ENCODE measurements around the gene FAM83E.
"Not testable (repeated sequence)": the region's sequence is repeated elsewhere in the genome, so short reads cannot be mapped to it uniquely, and the experiment has no call there.

FAM83E gene

DNA sequence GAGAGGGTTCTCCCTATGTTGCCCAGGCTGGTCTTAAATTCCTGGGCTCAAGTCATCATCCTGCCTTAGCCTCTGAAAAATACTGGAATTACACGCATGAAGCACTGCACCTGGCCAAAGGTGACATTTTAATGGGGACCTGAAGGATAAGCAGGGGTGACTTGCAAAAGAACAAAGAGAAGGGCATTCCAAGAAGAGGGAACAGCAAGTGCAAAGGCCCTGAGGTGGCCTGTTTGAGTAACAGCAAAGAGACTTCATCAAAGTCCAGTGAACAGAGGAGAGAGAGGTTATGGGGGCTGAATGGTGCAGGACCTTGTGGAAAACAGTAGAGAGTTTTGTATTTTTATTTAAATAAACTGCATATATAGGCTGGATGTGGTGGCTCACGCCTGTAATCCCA is 27.0 kb upstream of the FAM83E start:
- no peak for DNase-seq (ENCODE audit: low read depth in 1 of 2, low spot score in 1 of 2)

GRCh38 chr19:48639483-48640375 is 24.9 kb upstream of the FAM83E start:
- no peak for DNase-seq (ENCODE audit: low read depth in 1 of 2, low spot score in 1 of 2)

GRCh38 chr19:48638831-48639381 is 24.0 kb upstream of the FAM83E start:
- no peak for DNase-seq (ENCODE audit: low read depth in 1 of 2, low spot score in 1 of 2)

DNA sequence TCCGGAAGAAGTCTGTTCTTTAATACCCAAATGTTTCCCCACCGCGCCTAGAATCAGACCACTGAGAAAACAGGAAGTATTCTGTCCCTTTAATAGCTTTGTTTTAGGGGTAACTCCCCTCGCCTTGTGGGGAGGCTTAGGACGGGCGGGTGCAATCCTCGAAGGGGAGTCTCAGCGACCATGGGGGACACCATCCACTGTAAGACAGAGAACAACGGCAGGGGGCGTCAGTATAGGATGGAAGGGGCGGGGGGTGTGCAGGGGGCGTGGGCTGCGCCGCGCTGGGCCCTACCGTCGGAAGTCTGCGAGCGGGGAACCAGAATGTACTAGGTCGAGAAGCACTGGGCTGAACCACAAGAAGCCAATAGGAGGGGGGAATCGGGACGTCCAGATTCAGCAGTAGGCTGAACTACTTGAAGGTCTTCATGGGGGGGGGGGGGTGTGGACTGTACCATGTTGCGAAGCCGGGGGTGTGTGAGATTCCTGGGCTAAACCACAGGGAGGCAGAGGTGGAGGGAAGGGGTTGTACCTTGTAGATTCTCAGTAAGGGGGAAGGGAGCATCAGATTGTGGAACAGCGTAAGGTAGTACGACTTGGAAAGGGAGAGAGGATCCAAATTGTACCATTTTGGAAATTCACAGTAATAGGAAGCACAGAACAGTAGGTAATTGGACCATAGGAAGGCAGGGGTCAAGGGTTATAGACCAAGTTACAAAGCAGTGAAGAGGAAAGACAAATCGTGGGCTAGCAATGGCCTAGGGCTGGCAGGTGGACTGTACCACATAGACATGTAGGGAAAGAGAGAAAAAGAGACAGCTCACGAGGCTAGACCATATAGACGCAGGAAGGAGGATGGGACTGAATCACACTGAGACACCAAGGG is 23.3 kb upstream of the FAM83E start:
- DNase-seq (ENCODE audit: low read depth in 1 of 2, low spot score in 1 of 2), result peak; percentile 59 to 71

GRCh38 chr19:48637449-48637947 is 22.6 kb upstream of the FAM83E start:
- DNase-seq (ENCODE audit: low read depth in 1 of 2, low spot score in 1 of 2), result peak; percentile 99

- DNase-seq (ENCODE audit: low read depth in 1 of 2, low spot score in 1 of 2), result no peak
Observed at GRCh38 chr19:48636859-48637448, 22.1 kb upstream of the FAM83E start, which contains the start of gene DBP. TSS of gene DBP (minus strand) at chr19:48637379. CDS start at chr19:48636994, 385 bp downstream.

GRCh38 chr19:48635966-48636858 is 21.3 kb upstream of the FAM83E start:
- DNase-seq (ENCODE audit: low read depth in 1 of 2, low spot score in 1 of 2), result no peak

DNA sequence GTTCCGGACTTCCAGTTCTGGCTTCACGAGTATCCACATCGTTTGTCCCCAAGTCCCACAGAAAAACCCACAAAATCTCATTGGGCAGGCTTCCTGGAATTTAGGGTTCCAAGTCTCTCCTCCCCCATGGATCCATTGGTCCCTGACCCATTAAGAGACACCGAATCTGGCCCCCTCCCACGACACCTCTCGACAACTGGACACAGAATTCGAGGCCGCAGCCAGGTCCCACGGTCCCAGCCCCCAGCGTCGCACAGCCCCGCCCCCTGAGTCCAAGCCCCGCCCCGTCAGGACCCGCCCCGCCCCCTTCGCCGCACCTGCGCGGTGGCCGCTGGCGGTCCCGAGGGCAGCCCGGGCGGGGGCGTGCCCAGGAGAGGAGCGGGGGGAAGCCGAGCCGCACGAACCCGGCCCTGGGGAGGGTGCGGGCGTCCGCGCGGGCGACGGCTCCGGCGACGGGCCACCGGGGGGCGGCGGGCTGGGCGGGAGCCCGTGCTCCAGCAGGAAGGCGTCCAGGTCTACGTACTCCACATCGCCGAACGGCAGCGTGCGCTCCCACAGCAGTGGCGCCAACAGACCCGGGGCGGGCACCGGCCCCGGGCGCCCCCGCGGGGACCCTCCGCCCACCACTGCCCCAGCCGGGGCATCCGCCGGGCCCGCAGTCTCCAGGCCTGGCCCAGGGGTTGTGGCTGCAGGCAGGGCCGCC is 20.5 kb upstream of the FAM83E start:
- DNase-seq (ENCODE audit: low read depth in 1 of 2, low spot score in 1 of 2), result peak; percentile 57 to 69

GRCh38 chr19:48634424-48635262 is 19.8 kb upstream of the FAM83E start:
- peak; percentile 83 to 85 for DNase-seq (ENCODE audit: low read depth in 1 of 2, low spot score in 1 of 2)

DNA sequence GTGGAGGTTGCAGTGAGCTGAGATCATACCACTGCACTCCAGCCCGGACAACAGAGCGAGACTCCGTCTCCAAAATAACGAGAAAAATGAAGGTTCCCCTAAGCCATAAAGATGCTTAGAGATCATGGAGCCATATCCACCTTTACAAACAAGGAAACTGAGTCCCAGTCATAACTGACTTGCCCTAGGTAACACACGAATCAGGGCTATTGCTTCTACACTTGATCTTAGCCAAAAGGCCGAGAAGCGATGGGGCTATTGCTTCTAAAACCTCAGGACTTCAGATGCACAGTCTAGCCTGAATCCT is 19.1 kb upstream of the FAM83E start:
- DNase-seq (ENCODE audit: low read depth in 1 of 2, low spot score in 1 of 2), result no peak

DNA sequence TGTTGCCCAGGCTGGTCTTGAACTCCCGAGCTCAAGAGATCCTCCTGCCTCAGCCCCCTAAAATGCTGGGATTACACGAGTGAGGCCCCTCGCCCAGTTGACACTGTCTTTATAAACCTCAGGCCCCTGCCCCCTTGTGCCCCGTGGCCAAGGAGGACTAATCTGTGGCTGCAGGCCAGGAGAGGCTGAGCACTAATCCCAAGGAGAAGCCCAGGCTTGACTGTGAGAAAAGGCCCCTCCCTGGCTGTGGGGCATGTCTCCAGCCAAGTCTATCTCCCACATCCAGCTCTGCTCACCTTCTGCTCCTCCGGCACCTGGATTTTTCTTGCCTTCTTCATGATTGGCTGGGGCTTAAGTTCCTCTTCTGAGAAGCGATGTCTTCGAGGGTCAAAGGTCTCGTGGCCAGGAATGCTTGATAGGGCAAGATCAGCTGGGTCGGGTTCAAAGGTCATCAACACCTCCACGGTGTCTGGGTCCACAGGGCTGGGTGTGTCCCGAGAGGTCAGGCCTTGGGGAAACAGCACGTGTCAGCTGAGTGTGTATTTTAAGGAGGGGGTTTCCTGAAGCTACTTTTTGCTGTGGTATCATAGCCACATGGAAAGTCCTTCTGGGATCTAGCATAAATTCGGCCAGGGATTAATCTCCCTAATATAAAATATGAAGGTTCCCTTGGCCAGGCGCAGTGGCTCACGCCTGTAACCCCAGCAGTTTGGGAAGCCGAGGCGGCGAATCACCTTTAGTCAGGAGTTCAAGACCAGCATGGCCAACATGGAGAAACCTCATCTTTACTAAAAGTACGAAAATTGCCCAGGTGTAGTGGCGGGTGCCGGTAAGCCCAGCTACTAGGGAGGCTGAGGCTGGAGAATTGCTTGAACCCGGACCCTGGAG is 18.5 kb upstream of the FAM83E start:
- no peak for DNase-seq (ENCODE audit: low read depth in 1 of 2, low spot score in 1 of 2)

- DNase-seq (ENCODE audit: low read depth in 1 of 2, low spot score in 1 of 2), result no peak
Observed at GRCh38 chr19:48632692-48633147, 17.8 kb upstream of the FAM83E start.

- not testable (repeated sequence) for DNase-seq (ENCODE audit: low read depth in 1 of 2, low spot score in 1 of 2)
Observed at GRCh38 chr19:48632286-48632685, 17.4 kb upstream of the FAM83E start.

DNA sequence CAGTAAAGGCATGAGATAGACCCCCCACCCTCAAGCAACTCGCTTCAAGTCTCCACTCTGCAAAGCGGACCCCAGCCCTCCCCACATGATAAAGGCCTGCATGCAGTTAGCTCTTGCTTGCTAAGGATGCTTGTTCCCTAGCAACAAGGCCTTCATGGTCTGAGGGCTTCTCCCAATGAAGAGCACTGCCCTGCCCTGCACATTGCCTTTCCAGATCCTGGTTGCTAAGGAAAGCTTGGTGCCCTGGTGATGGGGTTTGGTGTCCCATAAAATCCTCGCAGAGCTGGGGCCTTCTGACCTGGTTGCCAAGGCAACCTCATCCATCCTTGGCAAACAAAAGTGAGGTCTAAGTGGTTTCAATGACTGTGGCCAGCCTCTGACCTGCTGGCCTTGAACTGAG is 16.3 kb upstream of the FAM83E start:
- no peak for DNase-seq (ENCODE audit: low read depth in 1 of 2, low spot score in 1 of 2)

DNA sequence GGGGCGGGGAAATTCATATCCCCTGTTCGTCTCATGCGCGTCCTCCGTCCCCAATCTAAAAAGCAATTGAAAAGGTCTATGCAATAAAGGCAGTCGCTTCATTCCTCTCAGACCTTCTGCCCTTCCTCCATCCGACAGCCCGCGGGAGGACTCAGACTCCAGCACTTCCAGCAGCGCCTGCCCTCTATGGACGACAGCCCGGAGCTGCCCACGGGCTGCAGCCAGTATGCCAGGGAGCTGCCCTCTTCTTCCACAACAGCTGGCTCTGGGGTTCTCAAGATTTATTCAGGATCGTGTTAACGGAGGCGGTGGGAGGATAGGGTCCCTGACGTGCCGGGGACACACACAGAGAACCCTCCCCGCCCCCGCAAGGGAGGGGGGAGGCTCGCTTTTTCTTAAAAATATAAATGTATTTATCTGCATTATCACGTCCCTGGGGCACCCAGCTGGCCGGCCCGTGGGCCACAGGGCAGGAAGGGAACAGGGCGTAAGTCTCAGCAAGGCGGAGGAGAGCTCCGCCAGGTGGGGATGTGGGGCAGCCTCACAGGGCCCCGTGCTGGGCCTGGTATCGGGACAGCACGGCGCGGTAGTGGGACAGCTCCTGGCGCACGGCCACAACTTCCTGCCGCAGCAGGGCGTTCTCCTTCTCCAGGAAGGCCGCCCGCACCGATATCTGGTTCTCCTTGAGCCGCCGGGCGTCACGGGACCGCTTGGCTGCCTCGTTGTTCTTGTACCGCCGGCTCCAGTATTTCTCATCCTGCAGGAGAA is 15.6 kb upstream of the FAM83E start:
- no peak for DNase-seq (ENCODE audit: low read depth in 1 of 2, low spot score in 1 of 2)

GRCh38 chr19:48629599-48630295 is 14.9 kb upstream of the FAM83E start:
- no peak for DNase-seq (ENCODE audit: low read depth in 1 of 2, low spot score in 1 of 2)
